WERI-Rb-1 (cell line): Measurements from ENCODE around the gene ERG.

Experiments used
- DNase-seq: peaks from one replicate; pipeline ENCODE4 v3.0.0-alpha.2; 2020
- H3K27ac ChIP-seq: fragments of 250-450 bp; sonication (Bioruptor Pico); 2 replicates; pipeline ENCODE4 v1.5.1; 2020; ENCODE audit warnings: mild to moderate bottlenecking, moderate library complexity
- H3K27me3 ChIP-seq: fragments of 250-450 bp; sonication (Bioruptor Pico); 2 replicates; pipeline ENCODE4 v1.5.1; 2021; ENCODE audit warnings: mild to moderate bottlenecking, low read depth, moderate library complexity; ENCODE audit not compliant: insufficient read depth, severe bottlenecking
- H3K36me3 ChIP-seq: fragments of 250-450 bp; sonication (Bioruptor Pico); 2 replicates; pipeline ENCODE4 v1.5.1; 2020; ENCODE audit warnings: mild to moderate bottlenecking, moderate library complexity
- H3K4me3 ChIP-seq: 2 replicates; pipeline ENCODE4 v1.5.1; 2011; ENCODE audit warnings: low read depth, mild to moderate bottlenecking, control low read depth, low read length
- H3K9me3 ChIP-seq: fragments of 250-450 bp; sonication (Bioruptor Pico); 2 replicates; pipeline ENCODE4 v1.5.1; 2021; ENCODE audit warnings: mild to moderate bottlenecking, moderate library complexity; ENCODE audit not compliant: severe bottlenecking
- TF ChIP-seq, protein P1 (sequence below): IDR thresholded peaks from 2 replicates; pipeline ENCODE4 v1.5.1; 2011; ENCODE audit warnings: low read depth, mild to moderate bottlenecking, control low read depth, inconsistent platforms, low read length

The ERG gene

DNA sequence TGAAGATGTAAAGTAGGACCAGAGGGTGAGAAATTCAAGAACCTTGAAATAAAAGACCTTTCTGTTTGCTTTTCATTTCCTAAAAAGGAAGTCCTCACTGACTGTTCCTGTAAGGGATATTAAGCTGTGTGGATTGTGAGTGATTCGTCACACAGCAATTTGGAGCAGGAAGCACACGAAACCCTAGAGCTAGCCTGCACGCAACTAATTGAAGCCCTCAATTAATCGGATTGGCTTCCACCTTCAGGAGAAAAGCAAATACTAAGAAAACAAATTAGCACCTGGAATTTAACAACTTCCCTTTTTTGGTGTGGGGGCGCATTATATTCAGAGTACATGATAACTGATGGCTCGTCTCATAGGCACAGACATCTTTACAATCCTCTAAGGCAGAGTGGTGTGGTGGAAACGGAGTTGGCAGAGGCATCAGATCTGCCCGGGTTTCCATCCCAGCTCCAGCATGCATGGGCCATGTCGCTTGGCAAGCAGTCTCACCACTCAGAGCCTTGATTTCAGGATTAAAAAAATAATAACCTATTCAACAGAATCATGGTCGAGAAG lies 146.2 kb downstream of the ERG start:
- H3K27me3 ChIP-seq: no peaks in the 10 kb centered on the region
- H3K9me3 ChIP-seq: no peaks in the 10 kb centered on the region
- TF ChIP-seq, protein P1, sequence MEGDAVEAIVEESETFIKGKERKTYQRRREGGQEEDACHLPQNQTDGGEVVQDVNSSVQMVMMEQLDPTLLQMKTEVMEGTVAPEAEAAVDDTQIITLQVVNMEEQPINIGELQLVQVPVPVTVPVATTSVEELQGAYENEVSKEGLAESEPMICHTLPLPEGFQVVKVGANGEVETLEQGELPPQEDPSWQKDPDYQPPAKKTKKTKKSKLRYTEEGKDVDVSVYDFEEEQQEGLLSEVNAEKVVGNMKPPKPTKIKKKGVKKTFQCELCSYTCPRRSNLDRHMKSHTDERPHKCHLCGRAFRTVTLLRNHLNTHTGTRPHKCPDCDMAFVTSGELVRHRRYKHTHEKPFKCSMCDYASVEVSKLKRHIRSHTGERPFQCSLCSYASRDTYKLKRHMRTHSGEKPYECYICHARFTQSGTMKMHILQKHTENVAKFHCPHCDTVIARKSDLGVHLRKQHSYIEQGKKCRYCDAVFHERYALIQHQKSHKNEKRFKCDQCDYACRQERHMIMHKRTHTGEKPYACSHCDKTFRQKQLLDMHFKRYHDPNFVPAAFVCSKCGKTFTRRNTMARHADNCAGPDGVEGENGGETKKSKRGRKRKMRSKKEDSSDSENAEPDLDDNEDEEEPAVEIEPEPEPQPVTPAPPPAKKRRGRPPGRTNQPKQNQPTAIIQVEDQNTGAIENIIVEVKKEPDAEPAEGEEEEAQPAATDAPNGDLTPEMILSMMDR: no peak
- no peak overlapping the region for H3K27ac ChIP-seq
- no peak overlapping the region for H3K4me3 ChIP-seq
- DNase-seq: no peak
- H3K36me3 ChIP-seq: no peaks in the 10 kb centered on the region

DNA sequence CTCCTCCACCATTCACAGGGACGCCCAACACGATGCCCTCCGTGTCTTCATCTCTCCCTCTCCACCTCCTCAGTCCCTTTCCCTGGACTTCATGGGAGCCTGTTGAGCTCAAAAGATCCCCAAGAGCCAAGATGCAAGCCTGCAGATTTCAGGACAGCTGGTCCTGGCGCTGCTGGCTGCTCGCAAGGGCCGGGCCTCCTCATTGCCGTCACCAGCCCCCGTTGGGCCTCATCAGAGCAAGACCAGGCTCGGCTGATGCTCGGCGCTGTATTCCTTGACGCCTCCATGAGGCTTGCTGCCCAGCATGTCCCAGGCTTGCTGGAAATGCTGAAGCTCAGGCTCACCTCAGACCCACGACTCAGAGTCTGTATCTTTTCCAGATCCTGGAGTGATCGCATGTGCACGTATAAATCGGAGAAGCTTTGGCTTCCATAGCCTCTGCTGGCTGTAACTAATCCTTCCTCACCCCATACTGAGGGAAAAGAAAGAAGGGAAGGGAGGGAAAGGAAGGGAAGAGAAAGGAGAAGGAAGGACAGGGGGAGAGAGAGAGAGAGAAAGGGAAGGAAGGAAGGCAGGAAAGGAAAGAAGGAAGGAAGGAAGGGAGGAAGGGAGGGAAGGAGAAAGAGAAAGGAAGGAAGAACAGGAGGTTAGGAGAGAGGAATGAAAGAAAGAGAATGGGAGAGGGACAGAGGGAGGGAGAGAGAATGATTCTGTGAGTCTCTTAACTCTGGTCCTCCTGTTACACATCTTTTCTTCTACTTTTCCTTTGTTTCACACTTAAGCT lies 146.9 kb downstream of the ERG start:
- TF ChIP-seq, protein P1: no peak
- Histone ChIP-seq H3K9me3 (no peaks in the 10 kb centered on the region), H3K4me3 (no peak overlapping the region), H3K36me3 (no peaks in the 10 kb centered on the region), H3K27me3 (no peaks in the 10 kb centered on the region), H3K27ac (no peak overlapping the region)
- DNase-seq: no peak

DNA sequence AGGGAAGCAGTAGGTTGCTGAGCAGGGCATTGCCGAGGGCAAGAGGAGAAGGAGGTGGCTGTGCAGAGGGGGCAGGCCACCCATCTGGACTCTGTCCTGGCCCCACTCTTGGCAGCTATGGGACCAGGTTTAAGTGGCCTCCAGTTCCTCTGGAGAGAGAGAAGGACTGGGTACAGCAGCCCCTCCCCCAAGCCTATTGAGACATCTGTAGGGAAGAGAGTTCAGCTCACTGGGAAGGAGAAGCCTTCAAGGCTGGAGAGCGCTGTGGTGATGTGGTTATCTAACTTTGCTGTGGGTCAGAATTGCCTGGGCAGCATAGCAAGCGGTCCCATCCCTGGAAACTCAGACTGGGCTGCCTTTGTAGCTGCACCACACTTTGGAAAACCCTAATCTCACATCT lies 147.6 kb downstream of the ERG start:
- TF ChIP-seq, protein P1: no peak
- H3K4me3 ChIP-seq: no peak overlapping the region
- H3K9me3 ChIP-seq: no peaks in the 10 kb centered on the region
- no peak for DNase-seq
- no peak overlapping the region for H3K27ac ChIP-seq
- H3K36me3 ChIP-seq: no peaks in the 10 kb centered on the region
- no peaks in the 10 kb centered on the region for H3K27me3 ChIP-seq

- DNase-seq: no peak
- Histone ChIP-seq H3K27ac (no peak overlapping the region), H3K4me3 (no peak overlapping the region), H3K9me3 (no peaks in the 10 kb centered on the region), H3K36me3 (no peaks in the 10 kb centered on the region), H3K27me3 (no peaks in the 10 kb centered on the region)
- TF ChIP-seq, protein P1: no peak
Observed at GRCh38 chr21:38349977-38350376, 148.3 kb downstream of the ERG start.

DNA sequence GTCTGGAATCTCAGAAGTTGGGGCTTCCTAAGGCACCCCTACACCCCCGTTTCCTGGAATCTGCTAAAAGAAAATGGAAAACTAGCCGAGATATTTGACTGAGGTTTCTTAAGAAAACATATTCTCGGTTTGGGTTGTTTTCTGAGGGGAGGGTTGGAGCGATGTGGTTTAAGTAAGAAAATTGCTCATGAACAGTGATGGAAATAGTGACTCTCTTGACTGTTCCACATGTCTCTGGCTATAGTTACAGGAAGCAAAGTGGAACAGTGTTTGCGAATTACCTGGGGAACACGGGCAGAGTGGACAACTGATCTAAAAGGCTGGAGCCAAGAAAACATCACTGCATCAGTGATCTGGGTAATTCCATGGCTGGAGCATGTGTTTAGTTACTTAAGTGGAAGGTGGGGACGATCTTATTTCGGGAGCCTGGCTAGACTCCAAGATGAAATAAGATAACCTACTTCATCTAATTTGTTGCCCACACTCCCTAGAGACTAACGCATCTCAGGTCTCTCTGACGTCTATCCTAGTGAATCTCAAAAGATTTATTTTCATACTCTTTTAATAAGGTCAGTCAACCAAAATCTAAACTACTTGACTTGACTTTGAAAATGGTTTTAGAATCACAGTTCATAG lies 149.0 kb downstream of the ERG start:
- Histone ChIP-seq H3K27ac (no peak overlapping the region), H3K9me3 (no peaks in the 10 kb centered on the region), H3K36me3 (no peaks in the 10 kb centered on the region), H3K4me3 (no peak overlapping the region), H3K27me3 (no peaks in the 10 kb centered on the region)
- TF ChIP-seq, protein P1: no peak
- no peak for DNase-seq
